Activated CD4-positive, alpha-beta T cell treated with anti-CD3 and anti-CD28 coated beads, Interleukin-10, Interleukin-2, amounts not matched to agents 100 ng/mL and 50 ng/mL, durations not matched to agents 16 hours and 8 hours (primary cell): ENCODE measurements around the gene CEP128.
A peak's percentile ranks its signal among the peaks of the same experiment; 100 is the strongest.
"Not testable (repeated sequence)": the region's sequence is repeated elsewhere in the genome, so short reads cannot be mapped to it uniquely, and the experiment has no call there.

Experiments
- DNase-seq: peaks from one replicate; pipeline ENCODE4 v3.0.0-alpha.2; 2020

CEP128 gene

DNA sequence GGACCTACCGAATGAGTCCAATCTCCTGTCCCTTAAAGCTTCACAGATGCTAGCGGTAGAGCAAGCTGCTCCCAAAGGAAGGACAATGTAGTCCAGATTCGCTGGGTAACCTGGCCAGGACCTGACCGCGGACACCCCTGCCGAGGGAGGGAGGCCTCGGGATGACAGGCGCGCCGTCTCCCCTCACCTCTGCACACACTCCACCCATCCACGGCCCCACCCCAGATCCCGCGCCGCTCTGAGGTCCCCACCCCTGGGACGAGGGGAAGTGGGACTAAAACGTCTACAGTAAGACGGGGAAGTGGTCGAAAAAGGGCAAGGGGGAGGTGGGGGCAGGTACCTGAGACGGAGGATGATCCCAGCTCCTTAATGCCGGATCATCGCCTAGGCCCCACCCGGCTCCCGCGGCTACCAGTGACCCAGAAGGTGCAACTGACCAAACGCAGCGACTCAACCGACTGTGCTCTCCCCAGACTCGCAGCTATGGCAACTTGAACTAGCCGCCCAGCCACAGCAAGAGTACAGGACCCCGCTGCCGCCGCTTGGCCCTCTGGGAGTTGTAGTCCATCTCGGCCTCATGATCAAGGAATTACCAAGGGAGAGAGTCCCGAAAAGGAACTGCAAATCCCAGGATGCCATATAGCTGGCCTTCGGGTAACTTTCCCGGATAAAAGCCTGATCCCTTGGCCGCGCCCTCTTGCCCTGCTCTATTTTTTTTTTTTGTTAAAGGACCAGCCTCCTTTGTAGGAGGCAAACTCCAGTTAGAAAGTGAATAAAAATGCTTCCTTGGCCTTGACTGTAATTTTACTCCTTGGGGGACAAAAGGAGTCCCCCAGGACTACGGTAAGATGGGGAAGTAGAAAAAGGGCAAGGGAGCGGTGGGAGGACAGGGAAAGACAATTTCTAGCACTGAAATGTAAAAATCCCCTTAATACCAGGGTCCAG is at the start of gene CEP128:
CEP128 (minus strand) TSS at position 498 of the 945 bp plus-strand sequence.
- DNase-seq = peak; percentile 97

- peak; percentile 73 for DNase-seq
These were observed 47.3 kb upstream of the CEP128 start for GRCh38 chr14:80988735-80989429.

DNA sequence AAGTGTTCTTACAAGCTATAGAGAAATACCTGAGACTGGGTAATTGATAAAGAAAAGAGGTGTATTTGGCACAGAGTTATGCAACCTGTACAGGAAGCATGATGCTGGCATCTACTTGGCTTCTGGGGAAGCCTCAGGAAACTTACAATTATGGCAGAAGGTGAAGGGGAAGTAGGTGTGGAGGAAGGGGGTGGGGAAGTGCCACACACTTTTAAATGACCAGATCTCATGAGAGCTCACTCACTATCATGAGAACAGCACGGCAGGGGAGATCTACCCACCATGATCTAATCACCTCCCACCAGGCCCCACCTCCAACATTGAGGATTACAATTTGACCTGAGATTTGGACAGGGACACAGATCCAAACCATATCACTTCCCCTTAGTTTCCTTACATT is 46.7 kb upstream of the CEP128 start:
- no peak for DNase-seq

DNA sequence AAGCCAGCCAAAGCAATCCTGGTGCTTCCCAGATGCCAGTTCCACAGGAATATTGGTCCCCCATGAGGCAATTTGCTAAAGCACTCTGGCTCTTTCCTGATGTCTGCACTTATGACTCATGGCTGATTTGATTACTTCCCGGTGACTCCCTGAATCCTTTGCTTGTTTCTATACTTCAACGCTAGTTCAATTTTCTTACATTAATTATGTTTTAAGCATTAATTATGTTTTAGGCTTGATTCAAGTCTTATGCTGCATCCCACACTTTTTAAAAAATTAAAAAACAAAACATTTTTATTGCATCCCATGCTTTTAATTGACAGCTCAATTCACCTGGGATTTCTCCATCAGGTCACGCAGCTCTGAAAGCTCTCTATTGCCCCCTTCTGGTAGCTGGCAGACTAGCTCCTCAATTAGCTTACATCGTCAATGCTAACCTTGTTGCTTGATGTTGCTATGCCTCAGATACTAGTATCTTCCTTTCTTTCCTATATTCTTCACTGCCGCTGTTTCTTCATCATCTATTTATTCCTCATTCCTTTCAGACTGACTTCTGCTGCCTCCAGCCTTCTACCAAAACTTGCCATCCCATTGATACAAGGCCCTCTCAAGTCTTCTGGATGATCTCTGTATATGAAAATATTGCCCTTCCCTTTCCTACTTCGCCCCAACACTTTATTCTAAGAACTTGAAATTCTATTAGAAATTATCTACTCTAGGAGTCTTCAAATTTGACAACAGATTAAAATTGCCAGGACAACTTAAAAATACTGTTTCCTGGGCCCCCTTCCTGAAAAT is 45.9 kb upstream of the CEP128 start:
- DNase-seq = peak; percentile 81

- DNase-seq = no peak
These were observed 41.2 kb upstream of the CEP128 start for GRCh38 chr14:80982711-80983110.

- no peak for DNase-seq
These were observed 40.1 kb upstream of the CEP128 start for GRCh38 chr14:80981673-80982072.

- no peak for DNase-seq
These were observed 39.6 kb upstream of the CEP128 start for GRCh38 chr14:80981156-80981555.

DNA sequence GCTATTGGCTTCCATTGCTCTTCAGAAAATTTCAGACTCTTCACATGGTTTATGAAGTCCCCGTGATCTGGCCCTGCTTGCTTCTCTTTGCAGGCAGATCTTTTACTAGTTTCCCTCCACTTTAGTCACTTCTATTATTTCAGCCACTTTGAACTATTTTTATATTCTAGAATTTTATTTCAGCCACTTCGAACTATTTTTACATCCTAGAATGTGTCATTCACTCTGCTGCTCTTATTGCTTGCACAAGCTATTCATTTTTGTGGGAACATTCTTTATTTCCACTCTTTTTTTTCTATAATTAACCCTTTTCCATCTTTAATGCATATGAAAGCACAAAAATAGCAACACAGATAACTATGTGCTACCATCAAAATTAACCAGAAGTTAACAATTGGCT is 38.4 kb upstream of the CEP128 start:
- DNase-seq = no peak

DNA sequence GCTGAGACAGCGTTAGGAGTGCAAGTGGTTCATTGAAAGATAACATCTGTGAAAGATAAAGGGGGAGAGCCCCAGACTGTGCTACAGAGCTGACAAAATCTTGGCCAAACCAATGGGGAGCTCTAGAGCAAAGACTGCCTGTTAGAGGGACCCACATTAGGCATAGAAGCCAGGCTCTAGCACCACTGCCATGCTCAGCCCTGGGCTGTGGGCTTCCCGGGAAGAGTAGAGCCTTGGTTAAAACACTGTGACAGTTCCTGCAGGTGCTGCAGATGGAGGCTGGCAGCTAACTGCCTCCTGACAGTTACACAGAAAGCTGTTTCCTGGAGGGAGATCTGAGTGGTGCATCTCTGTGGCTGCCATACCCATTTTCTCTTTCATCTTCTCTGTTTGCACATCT is 36.9 kb upstream of the CEP128 start:
- peak; percentile 39 for DNase-seq

DNA sequence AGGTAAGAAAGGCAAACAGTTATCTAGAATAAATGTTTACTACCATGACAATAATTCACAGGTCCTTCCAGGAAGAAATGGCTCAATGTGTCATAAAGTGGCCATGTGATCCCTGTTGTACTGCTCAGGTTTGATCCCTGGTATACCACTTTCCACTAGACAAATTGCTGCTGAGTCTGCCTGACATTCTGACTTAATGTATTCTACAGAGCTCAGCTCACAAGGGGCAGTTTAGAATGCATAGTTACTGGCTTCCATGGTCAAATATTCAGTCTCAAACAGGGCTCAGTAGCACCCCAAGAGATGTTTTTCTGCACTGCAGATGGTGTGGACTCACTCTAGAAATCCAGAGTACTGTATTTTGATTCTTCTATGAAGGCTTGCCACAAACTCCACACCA is 35.7 kb upstream of the CEP128 start:
- no peak for DNase-seq

DNA sequence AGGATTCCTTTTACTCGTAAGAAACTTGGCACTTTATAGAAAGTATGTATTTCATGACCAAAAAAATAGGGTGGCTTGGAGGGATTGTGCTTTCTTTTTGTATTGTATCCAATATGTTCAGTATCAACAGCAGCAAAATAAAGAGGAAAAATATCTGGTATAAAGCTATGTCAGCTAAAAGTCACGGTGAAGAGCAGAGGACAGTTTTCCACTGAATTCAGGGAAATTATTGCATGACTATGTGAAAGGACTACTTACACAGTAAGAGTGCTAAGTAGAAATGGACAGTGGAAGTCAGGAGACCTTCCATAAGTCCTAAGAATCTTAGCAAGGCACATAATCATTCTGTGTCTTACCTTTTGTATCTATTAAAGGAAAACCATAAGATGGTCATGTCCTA is 33.1 kb upstream of the CEP128 start:
- DNase-seq = no peak

- DNase-seq = peak; percentile 50
These were observed 32.5 kb upstream of the CEP128 start for GRCh38 chr14:80973931-80974641.

DNA sequence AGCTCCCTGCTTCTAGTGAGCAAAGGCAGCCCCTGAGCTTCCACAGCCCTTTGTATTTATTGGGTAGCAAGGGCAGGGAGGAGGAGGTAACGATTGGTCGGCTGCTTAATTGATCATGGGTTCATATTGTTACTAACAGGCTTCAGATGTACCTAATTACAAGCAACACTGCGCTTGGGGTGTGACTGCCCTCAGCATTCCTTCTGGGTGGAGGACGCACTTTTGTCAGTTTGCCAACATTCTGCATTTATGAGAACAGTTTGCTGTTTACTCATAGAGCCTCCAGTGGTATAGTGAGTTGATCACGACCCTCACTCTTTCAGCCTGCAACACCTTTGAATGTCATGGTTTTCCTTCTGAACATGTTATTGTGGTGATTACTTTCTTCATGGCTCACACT is 23.5 kb upstream of the CEP128 start:
- no peak for DNase-seq

- DNase-seq = peak; percentile 97
These were observed 18.0 kb upstream of the CEP128 start for GRCh38 chr14:80959496-80959895.

GRCh38 chr14:80958939-80959338 is 17.4 kb upstream of the CEP128 start:
- DNase-seq = no peak

GRCh38 chr14:80958226-80958625 is 16.7 kb upstream of the CEP128 start:
- DNase-seq = no peak

DNA sequence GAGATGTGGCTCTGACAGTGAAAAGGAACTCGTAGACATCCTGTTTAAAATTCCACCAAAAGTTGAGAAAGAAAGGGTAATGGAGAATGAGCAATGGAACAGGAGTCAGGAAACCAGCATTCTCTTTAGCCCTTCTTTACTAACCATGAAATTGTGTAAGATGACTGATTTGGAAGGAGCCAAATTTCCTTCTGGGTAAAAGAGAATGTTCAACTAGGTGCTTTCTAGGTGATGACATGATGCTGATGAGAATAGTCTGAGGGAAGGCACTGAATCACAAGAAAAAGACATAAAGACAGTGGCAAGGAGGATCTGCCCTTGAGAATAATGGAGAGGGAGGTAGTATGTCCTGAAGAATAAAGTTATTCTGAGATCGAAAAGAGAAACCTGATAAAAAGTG is 16.1 kb upstream of the CEP128 start:
- DNase-seq = no peak

GRCh38 chr14:80956922-80957321 is 15.4 kb upstream of the CEP128 start:
- DNase-seq = no peak

DNA sequence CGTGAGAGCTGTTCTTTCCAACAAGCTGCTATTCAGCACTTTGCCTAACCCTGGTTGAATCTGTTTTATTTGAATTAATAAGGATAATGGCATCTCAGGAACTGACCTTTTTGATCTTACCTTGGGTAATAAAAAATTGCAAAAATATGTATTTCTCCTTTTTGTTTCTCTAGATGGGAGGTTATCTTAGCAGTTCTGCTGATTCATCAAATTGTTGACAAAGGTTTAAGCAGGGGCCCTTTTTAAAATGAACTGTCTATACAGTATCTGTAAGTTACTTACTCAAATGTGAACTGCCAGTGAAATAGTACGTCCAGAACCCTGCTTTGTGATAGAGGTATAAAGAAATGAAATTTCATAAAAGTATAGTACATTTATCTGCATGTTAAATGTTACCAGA is 14.6 kb upstream of the CEP128 start:
- no peak for DNase-seq

DNA sequence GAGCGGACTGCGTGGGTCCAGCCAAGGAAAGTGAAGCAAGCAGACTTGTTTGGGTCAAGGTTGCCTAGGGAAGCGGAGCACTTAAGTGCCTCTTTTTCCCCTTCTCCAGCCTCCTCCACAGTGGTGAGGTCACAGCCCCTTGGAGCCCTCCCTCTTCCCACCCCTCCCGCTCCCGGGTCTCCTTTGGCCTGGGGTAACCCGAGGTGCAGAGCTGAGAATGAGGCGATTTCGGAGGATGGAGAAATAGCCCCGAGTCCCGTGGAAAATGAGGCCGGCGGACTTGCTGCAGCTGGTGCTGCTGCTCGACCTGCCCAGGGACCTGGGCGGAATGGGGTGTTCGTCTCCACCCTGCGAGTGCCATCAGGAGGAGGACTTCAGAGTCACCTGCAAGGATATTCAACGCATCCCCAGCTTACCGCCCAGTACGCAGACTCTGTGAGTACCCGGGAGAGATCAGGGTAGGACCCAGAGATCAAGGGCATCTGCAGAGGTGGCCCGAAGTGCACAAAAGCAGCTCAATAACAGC is 13.9 kb upstream of the CEP128 start, which contains the start of gene TSHR:
TSHR (plus strand) TSS at position 206 of the 526 bp plus-strand sequence; CDS start at position 266, 60 bp downstream.
- no peak for DNase-seq

- peak; percentile 81 for DNase-seq
These were observed 13.3 kb upstream of the CEP128 start for GRCh38 chr14:80954687-80955299.

- DNase-seq = not testable (repeated sequence)
These were observed 11.7 kb upstream of the CEP128 start for GRCh38 chr14:80953211-80953610.
